TTC549 (cell line): ENCODE measurements around the gene CDNF.
"Not testable (repeated sequence)": the region's sequence is repeated elsewhere in the genome, so short reads cannot be mapped to it uniquely, and the experiment has no call there.

Source experiments
- FAIRE-seq: peaks from 2 replicates; lab custom pipeline; 2012; peaks lifted over from hg19 to GRCh38; lab: Jason Lieb, UNC

Gene CDNF

GRCh38 chr10:14837757-14838581 lies at the start of gene CDNF, which contains the start of the genes HSPA14 and MSANTD7:
CDNF (minus strand) TSS chr10:14838037; CDS start chr10:14837946, 91 bp downstream.
HSPA14 (plus strand) TSS chr10:14838306; CDS start chr10:14838403, 97 bp downstream.
MSANTD7 (plus strand) TSS chr10:14838306; CDS start chr10:14842285, 3,979 bp downstream.
- peak; percentile 84 for FAIRE-seq

- no peak for FAIRE-seq
Measured at GRCh38 chr10:14884082-14884481, 46.2 kb upstream of the CDNF start.

GRCh38 chr10:14880229-14880628 lies 42.4 kb upstream of the CDNF start:
- FAIRE-seq = no peak

GRCh38 chr10:14879928-14880193 lies 42.0 kb upstream of the CDNF start:
- FAIRE-seq = no peak

GRCh38 chr10:14879124-14879927 lies 41.5 kb upstream of the CDNF start:
- FAIRE-seq = no peak

- no peak for FAIRE-seq
Measured at GRCh38 chr10:14878266-14879123, 40.7 kb upstream of the CDNF start, which contains the start of gene SUV39H2. SUV39H2 (plus strand) TSS chr10:14878866; CDS start chr10:14878889, 23 bp downstream.

- no peak for FAIRE-seq
Measured at GRCh38 chr10:14876764-14877163, 38.9 kb upstream of the CDNF start.

GRCh38 chr10:14875941-14876340 lies 38.1 kb upstream of the CDNF start:
- FAIRE-seq = no peak

GRCh38 chr10:14873090-14873760 lies 35.4 kb upstream of the CDNF start:
- FAIRE-seq = no peak

GRCh38 chr10:14864871-14865270 lies 27.0 kb upstream of the CDNF start:
- not testable (repeated sequence) for FAIRE-seq

- FAIRE-seq = not testable (repeated sequence)
Measured at GRCh38 chr10:14864466-14864865, 26.6 kb upstream of the CDNF start.

- FAIRE-seq = no peak
Measured at GRCh38 chr10:14860791-14861190, 23.0 kb upstream of the CDNF start.

GRCh38 chr10:14859775-14860174 lies 21.9 kb upstream of the CDNF start:
- FAIRE-seq = no peak

- FAIRE-seq = no peak
Measured at GRCh38 chr10:14859043-14859442, 21.2 kb upstream of the CDNF start.

GRCh38 chr10:14858338-14858960 lies 20.6 kb upstream of the CDNF start:
- no peak for FAIRE-seq

GRCh38 chr10:14855453-14855852 lies 17.6 kb upstream of the CDNF start:
- no peak for FAIRE-seq

- no peak for FAIRE-seq
Measured at GRCh38 chr10:14852236-14852635, 14.4 kb upstream of the CDNF start.

- FAIRE-seq = no peak
Measured at GRCh38 chr10:14844948-14845347, 7.1 kb upstream of the CDNF start.

- no peak for FAIRE-seq
Measured at GRCh38 chr10:14843327-14843988, 5.6 kb upstream of the CDNF start.

GRCh38 chr10:14840178-14840577 lies 2.3 kb upstream of the CDNF start:
- FAIRE-seq = no peak

GRCh38 chr10:14839305-14839695 lies 1.5 kb upstream of the CDNF start:
- FAIRE-seq = no peak
